Ishikawa (cell line): ENCODE results near the gene ATP5IF1.

ENCODE experiments used
- CEBPB ChIP-seq: IDR thresholded peaks from 2 replicates; pipeline ENCODE4 v1.6.1; 2012
- CREB1 ChIP-seq: IDR thresholded peaks from 2 replicates; pipeline ENCODE4 v1.6.1; 2012; ENCODE audit warnings: low read depth
- EP300 ChIP-seq: IDR thresholded peaks from 2 replicates; pipeline ENCODE4 v1.6.1; 2012; ENCODE audit warnings: borderline replicate concordance
- TAF1 ChIP-seq: IDR thresholded peaks from 2 replicates; pipeline ENCODE4 v1.6.1; 2012; ENCODE audit warnings: low read depth, mild to moderate bottlenecking
- TCF12 ChIP-seq: IDR thresholded peaks from 2 replicates; pipeline ENCODE4 v1.6.1; 2012; ENCODE audit warnings: low read depth
- TEAD4 ChIP-seq: IDR thresholded peaks from 2 replicates; pipeline ENCODE4 v1.6.1; 2012
- ZBTB7A ChIP-seq: IDR thresholded peaks from 2 replicates; pipeline ENCODE4 v1.6.1; 2012; ENCODE audit warnings: low read depth
- TF ChIP-seq, protein P1 (sequence below): IDR thresholded peaks from 2 replicates; pipeline ENCODE4 v1.6.1; 2012; ENCODE audit warnings: low read depth, mild to moderate bottlenecking
- TF ChIP-seq, protein P2 (sequence below): IDR thresholded peaks from 2 replicates; pipeline ENCODE4 v1.6.1; 2012

DNA sequence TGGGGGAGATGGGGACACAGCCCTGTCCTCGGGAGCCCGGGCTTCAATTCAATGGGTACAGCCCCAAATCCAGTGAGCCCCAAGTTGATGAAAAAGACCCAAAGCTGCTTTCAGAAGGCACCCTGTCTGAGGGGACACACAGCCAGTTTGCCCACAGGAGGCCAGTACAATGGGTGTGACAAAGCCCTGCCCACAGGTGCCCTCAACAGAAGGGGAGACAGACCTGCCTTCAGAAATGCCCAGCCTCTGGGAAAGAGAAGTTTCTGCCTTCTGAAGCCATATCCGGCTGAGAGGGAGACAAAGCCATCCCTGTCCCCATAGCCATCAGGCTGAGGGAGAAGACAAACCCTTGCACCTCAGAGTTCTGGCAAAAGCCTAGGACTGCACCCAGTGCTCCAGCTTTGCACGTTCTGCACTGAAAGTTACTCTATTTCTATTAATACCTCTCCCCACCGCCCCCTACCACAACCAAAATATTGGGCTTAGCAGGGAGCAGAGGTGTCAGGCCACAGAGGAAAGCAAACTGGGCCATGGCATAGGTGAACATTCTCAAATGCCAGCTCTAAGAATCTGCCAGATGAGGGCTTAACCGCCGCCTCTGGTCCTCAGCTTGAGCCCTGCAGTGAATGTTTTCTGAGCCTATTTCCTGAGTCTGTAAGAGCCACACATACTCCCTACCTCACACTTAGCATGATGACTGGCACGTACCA lies 41.4 kb upstream of the ATP5IF1 start:
- TF ChIP-seq CEBPB (no peak), TCF12 (no peak), CREB1 (no peak), TAF1 (no peak), TEAD4 (no peak), EP300 (no peak), ZBTB7A (no peak)
- TF ChIP-seq, protein P1, sequence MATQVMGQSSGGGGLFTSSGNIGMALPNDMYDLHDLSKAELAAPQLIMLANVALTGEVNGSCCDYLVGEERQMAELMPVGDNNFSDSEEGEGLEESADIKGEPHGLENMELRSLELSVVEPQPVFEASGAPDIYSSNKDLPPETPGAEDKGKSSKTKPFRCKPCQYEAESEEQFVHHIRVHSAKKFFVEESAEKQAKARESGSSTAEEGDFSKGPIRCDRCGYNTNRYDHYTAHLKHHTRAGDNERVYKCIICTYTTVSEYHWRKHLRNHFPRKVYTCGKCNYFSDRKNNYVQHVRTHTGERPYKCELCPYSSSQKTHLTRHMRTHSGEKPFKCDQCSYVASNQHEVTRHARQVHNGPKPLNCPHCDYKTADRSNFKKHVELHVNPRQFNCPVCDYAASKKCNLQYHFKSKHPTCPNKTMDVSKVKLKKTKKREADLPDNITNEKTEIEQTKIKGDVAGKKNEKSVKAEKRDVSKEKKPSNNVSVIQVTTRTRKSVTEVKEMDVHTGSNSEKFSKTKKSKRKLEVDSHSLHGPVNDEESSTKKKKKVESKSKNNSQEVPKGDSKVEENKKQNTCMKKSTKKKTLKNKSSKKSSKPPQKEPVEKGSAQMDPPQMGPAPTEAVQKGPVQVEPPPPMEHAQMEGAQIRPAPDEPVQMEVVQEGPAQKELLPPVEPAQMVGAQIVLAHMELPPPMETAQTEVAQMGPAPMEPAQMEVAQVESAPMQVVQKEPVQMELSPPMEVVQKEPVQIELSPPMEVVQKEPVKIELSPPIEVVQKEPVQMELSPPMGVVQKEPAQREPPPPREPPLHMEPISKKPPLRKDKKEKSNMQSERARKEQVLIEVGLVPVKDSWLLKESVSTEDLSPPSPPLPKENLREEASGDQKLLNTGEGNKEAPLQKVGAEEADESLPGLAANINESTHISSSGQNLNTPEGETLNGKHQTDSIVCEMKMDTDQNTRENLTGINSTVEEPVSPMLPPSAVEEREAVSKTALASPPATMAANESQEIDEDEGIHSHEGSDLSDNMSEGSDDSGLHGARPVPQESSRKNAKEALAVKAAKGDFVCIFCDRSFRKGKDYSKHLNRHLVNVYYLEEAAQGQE = no peak
- TF ChIP-seq, protein P2, sequence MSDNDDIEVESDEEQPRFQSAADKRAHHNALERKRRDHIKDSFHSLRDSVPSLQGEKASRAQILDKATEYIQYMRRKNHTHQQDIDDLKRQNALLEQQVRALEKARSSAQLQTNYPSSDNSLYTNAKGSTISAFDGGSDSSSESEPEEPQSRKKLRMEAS = no peak
